ENCODE results near the gene JMJD8.
"Not testable (repeated sequence)": the region's sequence is repeated elsewhere in the genome, so short reads cannot be mapped to it uniquely, and the experiment has no call there.

The JMJD8 gene

DNA sequence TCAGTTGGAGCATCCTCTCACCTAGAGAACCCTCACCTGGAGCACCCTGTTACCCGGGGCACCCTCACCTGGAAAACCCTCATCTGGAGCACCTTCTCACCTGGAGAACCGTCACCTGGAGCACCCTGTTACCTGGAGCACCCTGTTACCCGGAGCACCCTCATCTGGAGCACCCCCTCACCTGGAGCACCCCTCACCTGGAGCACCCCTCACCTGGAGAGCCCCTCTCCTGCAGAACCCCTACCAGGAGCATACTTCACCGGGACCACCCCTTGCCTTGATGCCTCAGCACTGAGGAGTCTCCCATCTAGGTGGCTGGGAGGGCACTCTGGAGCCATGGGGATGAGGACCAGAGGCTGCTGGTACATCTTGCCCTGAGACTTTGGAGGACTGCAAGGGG is 24.8 kb upstream of the JMJD8 start:
- no peak for DNase-seq (ENCODE audit: low read depth)

DNA sequence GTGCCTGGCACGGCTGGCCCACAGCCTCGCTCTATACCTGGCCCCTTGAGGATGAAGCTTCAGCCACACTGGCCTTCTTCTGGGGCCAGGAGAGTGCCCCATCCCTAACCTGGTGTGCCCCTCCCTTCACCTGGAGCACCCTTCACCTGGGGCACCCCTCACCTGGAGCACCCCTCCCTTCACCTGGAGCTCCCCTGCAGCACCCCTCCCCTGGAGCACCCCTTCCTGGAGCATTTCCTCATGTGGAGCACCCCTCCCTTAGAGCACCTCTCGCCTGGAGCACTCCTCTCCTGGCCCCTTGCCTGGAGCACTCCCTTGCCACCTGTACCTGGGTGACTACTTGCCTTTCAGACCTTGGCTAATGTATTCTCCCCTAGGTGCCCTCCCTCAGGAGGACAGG is 23.9 kb upstream of the JMJD8 start:
- no peak for DNase-seq (ENCODE audit: low read depth)

DNA sequence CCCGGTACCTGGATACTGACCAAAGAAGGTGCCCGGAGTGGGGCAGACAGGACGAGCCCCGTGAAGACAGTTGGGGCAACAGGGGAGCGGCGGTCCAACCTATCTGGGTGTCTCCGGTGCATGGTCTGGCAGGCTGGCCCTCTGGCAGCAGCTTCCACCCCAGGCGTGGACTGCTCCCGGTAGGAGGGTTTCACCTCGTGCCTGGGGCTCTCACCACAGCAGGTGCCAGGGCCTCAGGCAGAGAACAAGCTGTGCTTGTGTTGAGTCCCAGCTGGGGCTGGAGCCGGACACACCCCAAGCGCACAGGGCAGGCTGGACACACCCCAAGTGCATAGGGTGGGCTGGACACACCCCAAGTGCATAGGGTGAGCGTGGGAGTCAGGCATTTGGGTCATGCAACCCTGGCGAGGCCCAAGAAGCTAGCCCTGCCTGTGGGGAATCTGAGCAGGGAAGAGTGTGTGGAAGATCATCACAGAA is 23.0 kb upstream of the JMJD8 start:
- no peak for DNase-seq (ENCODE audit: low read depth)

DNA sequence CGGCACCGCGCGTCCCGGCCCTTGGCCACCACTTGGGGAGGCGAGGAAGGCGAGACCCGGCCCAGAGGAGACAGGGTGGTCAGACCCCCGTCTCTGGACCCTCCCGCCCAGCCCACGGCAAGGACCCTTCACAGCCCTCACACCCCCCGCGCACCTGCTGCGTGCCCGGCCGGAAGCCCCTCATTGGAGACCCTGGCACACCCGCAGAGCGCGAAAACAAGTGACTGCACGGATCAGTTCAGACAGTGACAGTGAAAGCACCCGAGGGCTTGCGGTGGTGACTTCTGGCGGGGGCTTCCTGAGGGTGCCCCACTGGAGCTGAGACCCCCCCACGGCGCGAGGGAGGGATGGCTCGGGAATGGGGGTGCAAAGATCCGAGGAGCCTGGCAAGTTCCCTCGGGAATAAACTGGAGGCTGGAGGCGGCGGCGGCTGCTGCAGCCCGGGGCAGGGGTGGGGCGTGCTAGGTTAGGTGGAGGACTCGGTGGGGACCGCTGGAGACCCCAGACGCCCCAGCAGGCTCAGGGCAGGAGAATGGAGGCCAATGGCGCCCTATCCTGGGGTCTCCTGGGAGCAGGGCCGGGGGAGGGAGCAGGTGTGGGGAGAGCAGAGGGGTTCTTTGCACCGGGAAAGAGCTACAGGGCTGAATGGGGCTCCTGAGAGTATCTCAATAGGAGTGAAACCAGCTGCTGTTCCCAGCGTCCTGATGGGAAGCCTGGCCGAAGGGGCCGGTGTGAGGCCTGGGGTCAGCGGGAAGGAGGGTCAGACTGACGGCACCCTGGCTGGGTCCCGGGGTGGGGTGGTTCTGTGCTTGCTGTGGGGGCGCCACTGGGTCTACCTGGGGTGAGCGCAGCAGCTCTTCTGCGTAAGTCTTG is 22.3 kb upstream of the JMJD8 start:
- no peak for DNase-seq (ENCODE audit: low read depth)

DNA sequence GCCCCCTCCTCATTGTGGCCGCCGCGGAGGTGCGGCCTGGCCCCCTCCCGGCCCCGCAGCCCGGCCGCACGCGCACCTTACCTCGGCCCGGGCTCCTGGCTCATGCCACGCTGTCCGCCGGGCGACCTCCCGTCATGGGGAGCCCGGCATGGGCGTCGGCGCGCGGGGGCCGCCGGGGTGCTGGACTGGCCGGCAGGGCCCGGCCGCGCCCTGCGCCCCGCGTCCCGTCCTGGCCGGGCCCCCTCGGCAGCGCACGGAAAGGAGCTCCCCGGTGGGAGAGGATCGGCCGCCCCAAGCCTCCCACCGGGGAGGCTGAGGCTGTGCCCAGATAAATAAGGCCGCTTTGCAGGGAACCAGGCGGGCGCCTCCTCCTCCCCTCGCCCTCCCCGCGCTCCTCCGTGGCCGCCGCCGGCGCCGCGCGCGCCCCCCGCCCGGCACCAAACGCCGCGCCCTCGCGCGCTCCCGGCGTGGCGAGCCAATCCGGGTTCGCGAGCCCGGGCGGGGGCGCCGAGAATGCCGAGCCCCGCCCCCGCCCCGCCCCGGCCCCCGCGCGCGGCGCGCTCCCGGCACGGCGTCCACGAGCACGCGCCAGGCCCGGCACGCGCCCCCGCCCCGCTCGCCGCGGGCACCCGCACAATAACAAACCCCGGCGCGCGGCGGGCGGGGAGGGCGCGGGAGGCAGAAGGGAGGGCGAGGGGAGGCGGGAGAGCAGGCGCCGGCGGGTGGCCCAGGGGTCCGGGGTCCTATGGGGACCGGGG is 21.5 kb upstream of the JMJD8 start, which contains the start of gene FBXL16:
Gene FBXL16 (minus strand): TSS at position 371 of the 758 bp plus-strand sequence. CDS start 8,396 bp downstream, outside the sequence.
- DNase-seq (ENCODE audit: low read depth): no peak

DNA sequence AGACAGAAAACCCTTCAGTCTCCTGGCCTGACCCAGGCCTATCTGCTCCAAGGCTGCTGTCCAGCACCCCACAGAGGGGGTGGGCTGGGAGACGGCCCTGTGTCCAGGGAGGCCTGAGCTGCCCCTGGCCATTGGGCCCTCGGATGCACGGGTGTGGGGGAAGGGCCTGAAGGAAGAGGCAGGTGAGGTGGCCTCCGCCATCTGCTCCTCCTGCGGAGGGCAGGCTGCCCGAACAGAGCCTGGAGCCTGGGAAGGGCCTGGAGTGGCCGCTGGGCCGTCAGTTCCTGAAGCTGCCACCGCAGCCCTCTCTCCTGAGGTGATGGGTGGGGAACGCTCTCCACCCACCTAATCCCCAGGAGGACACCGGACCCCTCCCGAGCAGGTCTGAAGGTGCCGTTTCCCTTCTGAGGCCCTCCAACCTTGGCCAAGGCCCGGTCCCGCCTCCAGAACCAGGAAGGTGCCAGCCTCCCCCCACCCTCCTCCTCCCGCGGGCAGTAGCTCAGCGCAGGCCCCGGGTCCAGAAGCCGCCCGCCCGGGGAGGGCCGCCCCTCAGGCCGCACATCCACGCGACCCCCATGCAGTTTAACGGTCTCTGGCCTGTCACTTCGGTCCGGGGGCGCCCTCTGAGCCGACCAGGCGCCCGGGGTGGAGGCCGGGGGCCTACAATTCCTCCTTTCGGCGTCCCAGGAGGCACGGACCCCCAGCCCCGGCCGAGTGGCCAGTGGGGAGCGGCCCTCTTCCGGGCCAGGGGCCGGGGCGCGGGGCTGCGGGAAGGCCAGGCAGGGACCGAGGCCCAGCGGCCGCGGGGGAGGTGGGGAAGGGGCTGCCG is 20.6 kb upstream of the JMJD8 start:
- DNase-seq (ENCODE audit: low read depth): no peak

DNA sequence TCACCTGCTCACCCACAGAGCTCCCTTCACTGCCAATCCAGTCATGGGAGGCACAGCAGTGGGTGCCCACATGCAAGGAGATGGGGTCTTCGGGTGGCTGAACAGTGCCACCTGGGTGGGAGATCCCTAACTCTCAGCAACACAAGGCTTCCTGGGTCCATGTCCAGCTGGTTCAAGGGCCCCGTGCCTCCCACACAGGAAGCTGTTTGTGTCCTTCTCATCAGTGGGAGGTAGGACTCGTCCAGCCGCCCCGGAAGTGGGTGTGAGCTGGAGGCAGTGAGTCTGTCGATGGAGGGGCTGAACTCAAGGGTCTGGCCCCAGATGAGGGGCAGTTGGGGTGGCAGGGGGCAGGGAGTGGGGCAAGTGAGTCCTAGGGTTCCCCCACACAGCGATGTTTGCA is 19.9 kb upstream of the JMJD8 start:
- no peak for DNase-seq (ENCODE audit: low read depth)

DNA sequence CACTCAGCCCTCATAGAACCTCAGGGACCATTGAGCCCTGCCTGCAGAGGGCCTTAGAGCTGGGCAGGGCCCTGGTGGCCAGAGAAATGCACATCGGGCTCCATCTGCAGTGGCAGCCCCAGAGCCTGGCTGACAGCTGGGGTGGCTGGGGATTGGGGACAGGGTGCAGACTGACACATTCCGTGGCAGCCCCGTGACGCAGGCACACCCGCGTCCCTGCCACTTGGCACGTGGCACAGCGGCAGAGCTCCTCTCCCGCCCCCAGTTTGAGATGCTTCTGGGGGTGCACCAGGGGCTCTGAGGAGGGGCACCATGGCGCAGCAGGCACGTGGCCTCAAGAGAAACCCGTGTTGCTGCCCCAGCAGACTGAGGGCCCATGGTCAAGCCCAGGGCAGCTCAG is 19.3 kb upstream of the JMJD8 start:
- no peak for DNase-seq (ENCODE audit: low read depth)

DNA sequence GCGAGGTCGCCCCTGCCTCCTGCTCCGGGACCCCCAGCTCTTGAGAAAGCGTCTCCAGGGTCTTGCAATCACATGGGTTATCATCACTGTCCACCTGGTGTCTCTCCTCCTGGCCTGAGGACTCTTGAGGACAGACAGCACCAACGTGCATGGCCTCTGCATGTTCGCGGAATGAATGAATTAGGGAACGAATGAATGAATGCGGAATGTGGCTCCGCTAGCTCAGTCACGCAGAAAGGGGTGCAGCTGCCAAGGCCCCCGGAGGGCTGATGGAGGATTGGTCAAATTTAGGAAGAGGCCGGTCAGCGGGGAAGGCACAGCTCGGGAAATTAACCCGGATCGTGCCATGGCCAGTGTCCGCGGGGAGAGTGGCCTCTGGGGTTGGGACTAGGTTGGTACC is 18.2 kb upstream of the JMJD8 start:
- DNase-seq (ENCODE audit: low read depth): no peak

DNA sequence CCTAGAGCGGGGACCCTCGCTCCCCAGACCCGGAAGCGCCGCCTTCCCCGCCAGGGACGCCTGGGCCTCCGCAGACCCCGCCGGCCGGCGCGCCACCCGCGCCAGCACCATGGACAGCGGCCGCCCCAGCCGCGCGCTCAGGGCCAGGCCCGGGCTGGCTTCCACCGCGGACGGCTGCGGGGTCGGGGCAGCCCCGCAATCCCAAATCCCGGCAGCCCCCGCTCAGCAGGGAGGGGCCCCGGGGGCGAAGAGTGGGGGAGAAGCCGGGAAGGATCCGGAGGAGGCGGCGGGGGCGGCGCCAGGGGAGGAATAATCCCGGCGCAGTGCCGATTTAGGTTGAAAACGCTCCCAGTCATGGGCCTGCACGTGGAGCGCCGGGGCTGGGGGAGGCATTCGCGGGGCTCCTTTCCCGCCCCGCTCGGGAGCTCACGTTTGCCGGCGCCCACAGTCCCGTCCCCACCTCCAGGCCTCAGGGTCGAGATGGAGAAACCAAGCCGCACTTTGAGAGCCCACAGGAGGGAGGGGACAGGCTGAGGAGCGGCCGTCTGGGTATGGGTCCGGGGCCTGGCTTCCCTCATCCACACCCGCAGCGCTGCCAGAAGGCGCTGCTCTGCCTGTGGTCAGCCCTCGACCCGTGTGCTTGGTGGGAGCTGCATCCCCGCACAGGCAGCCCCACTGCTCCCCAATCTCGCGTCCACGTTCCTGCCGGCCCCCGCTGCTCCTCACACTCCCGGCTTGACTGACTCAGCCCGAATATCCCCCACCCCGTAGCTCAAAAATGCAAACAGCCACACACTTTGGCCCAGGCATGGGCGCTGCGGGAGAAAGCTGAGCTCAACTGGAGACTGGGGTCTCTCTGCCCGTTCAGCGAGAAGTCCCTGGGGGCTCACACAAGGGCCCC is 16.8 kb upstream of the JMJD8 start:
- DNase-seq (ENCODE audit: low read depth): no peak

DNA sequence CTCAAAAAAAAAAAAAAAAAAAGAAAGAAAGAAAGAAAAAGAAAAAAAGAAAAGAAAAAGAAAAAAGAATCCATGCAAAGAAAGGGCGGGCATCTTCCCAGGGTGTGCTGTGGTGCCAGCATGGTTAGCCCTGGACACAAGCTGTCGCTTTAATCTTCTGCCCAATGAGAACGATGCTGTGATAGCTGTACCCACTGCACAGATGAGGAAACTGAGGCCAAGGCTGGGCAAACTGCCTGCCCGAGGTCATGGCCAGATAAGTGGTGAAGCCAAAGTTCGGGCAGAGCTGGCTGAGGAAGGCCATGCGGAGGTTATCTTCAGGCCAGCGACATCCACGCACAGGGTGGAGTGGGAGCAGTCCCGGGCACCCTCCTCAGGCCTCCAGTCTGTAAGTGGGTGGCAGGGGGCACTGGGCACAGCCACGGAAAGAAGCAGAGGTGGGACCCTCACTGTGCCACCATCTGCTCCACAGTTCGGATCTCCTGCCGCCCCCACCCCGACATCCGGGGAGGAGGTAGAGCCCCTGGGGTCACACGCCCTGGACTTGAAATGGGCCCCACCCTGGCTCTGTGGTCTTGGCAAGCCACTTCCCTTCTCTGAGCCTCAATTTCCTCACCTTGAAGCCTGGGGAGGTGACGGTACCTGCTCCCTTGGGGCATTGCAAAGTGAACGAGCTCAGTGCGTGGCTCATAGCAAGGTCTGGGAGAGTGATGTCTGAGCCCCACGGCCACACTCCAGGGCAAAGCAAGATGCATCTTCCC is 15.0 kb upstream of the JMJD8 start:
- no peak for DNase-seq (ENCODE audit: low read depth)

DNA sequence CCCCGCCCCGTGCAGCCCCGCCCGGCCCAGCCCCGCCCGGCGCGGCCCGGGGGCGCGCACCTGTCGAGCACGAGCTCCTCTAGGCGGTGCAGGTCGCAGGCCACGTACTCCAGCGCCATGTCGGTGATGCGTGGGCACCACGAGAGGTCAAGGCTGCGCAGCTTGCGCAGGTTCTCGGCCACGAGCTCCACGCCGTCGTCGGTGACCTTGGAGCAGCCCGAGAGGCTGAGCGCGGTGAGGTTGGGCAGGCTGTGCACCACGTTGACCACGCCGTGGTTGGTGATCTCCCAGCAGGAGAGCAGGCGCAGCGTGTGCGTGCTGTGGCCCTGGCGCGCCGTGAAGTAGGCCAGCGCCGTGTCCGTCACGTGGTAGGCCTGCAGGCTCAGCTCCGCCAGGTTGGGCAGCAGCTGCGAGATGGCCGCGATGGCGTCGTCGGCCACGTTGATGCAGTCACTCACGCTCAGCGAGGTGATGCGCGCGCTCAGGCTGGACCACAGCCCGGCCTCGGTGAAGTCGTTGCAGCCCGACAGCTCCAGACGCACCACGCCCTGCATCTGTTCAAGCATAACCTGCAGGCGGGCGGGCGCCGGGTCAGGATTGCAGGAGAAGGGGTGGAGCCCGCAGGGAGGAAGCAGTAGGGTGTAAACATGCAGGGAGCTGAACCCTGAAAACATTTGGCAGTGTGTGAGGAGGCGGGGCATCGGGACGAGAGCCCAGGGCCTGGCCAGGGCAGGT is 11.4 kb upstream of the JMJD8 start:
- peak; percentile 52 for DNase-seq (ENCODE audit: low read depth)

DNA sequence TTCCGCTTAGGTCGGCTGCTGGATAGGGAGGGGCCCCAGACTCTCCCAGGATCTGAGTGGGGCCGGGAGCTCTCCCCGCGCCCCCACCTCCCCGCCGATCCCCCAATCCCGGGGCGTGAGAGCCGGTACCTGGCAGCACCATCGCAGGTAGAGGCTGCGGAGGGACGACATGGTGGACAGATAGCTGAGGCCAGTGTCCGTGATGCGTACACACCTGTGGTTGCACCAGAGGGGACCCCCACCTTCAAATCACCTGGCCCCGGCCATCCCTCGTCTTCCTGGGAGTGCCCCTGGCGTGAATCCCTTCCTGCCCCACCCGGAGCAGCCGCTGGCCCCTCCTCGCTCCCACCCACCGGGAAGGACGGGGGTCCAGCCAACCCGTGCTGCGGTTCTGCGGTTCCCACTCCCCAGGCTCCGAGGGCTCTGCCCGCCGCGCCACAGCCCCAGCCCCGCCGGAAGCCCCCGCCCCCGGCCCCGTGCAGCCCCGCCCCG is 10.8 kb upstream of the JMJD8 start:
- DNase-seq (ENCODE audit: low read depth): no peak

DNA sequence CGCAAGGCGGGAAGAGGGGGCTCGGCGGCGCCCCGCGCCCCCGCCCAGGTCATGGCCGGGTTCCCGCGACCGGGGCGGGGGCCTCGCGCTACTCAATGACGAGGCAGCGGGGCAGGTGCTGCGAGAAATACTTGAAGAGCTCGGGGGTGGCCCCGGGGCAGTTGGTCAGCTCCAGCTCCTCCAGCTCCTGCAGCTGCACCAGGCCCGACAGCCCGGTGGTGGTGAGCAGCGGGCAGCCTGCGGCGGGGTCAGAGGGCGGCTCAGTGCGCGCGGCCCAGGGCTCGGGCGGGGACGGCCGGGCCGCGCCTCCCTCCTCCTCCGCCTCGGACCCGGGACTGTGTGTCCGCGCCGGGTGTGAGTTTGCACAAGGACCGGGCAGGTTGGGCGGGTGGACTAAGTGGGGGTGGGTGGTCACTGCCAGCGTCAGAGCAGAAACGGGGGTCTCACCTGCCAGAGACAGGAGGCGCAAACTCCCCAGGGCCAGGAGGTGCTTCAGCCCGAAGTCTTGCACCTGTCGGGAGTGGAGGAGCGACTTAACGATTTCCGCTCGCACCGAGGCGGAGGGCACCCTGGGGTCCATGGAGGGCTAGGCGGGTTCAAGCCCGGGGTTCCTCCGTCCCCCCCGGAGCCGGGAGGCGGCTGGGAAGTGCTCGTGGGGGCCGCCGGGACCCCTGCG is 10.2 kb upstream of the JMJD8 start:
- no peak for DNase-seq (ENCODE audit: low read depth)

DNA sequence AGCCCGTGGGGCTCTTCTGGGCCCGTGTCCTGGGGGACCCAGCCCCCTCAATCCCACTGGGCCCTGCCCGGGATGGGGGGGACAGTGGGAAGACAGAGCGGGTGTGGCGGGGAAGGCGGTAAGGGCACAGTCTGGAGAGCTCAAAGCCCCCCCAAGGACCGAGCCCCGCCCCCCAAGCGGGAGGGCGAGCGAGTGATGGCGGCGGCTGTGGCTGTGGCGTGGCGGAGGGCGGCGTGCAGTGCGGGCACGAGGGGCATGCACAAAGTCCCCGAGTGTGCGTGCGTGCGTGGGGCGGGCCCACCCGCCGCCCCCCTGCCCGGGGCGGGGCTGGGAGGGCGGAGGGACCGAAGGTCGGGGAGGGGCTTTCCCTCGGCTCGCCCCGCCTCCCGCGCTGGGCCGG is 9.6 kb upstream of the JMJD8 start:
- no peak for DNase-seq (ENCODE audit: low read depth)

DNA sequence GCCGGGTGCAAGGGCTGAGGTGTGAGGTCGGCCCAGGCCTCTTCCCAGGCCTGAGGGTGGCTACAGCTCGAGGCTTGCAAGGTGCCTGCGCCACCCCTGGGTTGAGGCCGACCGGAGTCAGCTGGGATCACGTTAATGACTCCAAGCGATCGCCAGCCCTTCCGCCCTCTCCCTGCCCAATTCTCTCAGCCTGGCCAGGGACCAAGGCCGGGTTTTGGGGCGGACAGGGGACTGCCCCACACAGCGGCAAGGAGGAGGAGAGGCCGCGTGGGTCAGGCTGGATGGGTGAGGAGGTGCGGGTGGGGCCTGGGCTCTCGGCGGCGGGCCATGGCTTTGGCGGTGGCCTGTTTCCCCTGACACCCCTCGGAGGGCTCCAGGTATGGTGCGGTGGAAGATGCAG is 9.2 kb upstream of the JMJD8 start:
- DNase-seq (ENCODE audit: low read depth): no peak

DNA sequence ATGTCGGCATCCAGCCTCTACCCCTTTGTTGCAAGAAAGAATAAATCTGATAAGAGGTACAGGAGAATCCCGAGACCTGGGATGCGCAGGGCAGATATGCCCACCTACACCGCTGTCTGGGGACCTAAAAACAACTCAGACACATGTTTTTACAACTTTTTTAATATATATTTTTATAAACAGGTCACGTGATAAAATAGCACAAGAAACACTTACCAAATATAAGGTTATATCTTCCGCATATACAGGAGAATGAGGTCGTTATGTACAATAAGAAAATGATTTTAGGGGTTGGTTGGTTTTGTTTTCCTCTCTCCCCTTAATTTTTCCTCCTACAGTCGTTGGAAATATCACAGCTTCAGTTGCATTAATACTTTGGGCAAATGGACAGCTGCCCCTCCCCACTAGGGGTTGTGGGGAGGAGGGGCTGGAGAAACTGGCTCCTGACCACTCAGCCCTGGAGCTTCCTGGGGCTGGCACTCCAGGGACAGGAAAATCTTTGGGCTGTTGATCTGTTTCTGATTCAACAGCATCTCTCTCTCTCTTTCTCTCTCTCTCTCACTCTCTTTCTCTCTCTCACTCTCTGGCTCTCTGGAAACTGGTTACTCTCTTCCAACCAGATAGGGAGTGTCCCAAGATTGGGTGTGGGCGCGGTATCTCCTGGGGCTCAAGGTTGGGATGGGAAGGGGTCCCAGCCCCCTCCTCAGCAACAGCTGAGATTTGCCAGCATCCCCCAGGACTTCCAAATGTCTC is 8.4 kb upstream of the JMJD8 start:
- no peak for DNase-seq (ENCODE audit: low read depth)

DNA sequence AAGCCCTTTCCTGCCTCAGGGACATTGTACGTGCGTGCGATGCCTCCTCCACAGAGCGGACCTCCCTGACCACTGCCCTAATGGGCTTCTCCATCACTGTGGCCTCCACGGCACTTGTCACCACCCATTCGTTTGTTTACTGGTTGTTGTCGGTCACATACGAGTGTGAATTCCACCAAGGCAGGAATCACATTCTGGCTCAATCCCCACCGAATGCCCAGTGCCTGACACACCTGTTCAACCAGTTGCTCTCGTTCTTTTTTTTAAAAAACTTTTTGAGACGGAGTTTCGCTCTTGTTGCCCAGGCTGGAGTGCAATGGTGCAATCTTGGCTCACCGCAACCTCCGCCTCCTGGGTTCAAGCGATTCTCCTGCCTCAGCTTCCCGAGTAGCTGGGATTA is 7.1 kb upstream of the JMJD8 start:
- DNase-seq (ENCODE audit: low read depth): not testable (repeated sequence)
